OCI-LY1 (cell line): ENCODE data around the gene TRIM61.
"Not testable (repeated sequence)": the region's sequence is repeated elsewhere in the genome, so short reads cannot be mapped to it uniquely, and the experiment has no call there.

Experiments
- H2AFZ ChIP-seq: fragments of 200-600 bp; sonication (generic), shearing (Covaris generic); 2 replicates; pipeline ENCODE4 v1.6.0; 2014; ENCODE audit warnings: antibody characterized with exemption, mild to moderate bottlenecking, low read length
- H3F3A ChIP-seq: fragments of 200-600 bp; sonication (generic), shearing (Covaris generic); 2 replicates; pipeline ENCODE4 v1.6.0; 2014; ENCODE audit warnings: mild to moderate bottlenecking, antibody characterized with exemption, low read length, moderate library complexity; ENCODE audit not compliant: insufficient read depth
- H3K27ac ChIP-seq: fragments of 200-600 bp; sonication (generic); 2 replicates; pipeline ENCODE4 v1.5.1; 2014; ENCODE audit warnings: low read length, mixed run types, mild to moderate bottlenecking, low read depth; ENCODE audit not compliant: poor library complexity, severe bottlenecking
- H3K27me3 ChIP-seq: fragments of 200-600 bp; sonication (generic); 2 replicates; pipeline ENCODE4 v1.6.0; 2014; ENCODE audit warnings: antibody characterized with exemption, mild to moderate bottlenecking, low read length, moderate library complexity; ENCODE audit not compliant: insufficient read depth
- H3K36me3 ChIP-seq: fragments of 200-600 bp; sonication (generic); 2 replicates; pipeline ENCODE4 v1.6.1; 2014; ENCODE audit warnings: mild to moderate bottlenecking, antibody characterized with exemption, low read length, moderate library complexity, mixed read lengths; ENCODE audit not compliant: insufficient read depth
- H3K4me1 ChIP-seq: fragments of 200-600 bp; sonication (generic); 2 replicates; pipeline ENCODE4 v1.5.1; 2014; ENCODE audit warnings: mild to moderate bottlenecking, low read length, moderate library complexity; ENCODE audit not compliant: insufficient read depth, severe bottlenecking
- H3K4me2 ChIP-seq: fragments of 200-600 bp; sonication (generic), shearing (Covaris generic); 2 replicates; pipeline ENCODE4 v1.6.1; 2014; ENCODE audit warnings: low read length
- H3K4me3 ChIP-seq: fragments of 200-600 bp; sonication (generic); 2 replicates; pipeline ENCODE4 v1.5.1; 2014; ENCODE audit warnings: low read length, low read depth, mild to moderate bottlenecking, mixed read lengths; ENCODE audit not compliant: poor library complexity, severe bottlenecking
- H3K79me2 ChIP-seq: fragments of 200-600 bp; shearing (Covaris generic); 2 replicates; pipeline ENCODE4 v1.6.1; 2016; ENCODE audit warnings: mixed run types, low read length, mixed read lengths; ENCODE audit not compliant: insufficient read depth
- H3K9ac ChIP-seq: fragments of 200-600 bp; sonication (generic), shearing (Covaris generic); 2 replicates; pipeline ENCODE4 v1.6.1; 2014; ENCODE audit warnings: mild to moderate bottlenecking, low read length, mixed read lengths
- H3K9me2 ChIP-seq: fragments of 200-600 bp; sonication (generic), shearing (Covaris generic); 2 replicates; pipeline ENCODE4 v1.6.1; 2014; ENCODE audit warnings: low read depth, mild to moderate bottlenecking, low read length, mixed read lengths
- H3K9me3 ChIP-seq: fragments of 200-600 bp; shearing (Covaris generic); 2 replicates; pipeline ENCODE4 v1.6.1; 2014; ENCODE audit warnings: low read length, mixed read lengths
- H4K20me1 ChIP-seq: fragments of 200-600 bp; sonication (generic), shearing (Covaris generic); 2 replicates; pipeline ENCODE4 v1.6.0; 2016; ENCODE audit warnings: mild to moderate bottlenecking, low read length; ENCODE audit not compliant: insufficient read depth
- CTCF ChIP-seq: fragments of 200-600 bp; sonication (generic), shearing (Covaris generic); IDR thresholded peaks from 2 replicates; pipeline ENCODE4 v1.5.1; 2017; ENCODE audit warnings: mild to moderate bottlenecking, antibody characterized with exemption, low read length, moderate library complexity, mixed read lengths
- EZH2 ChIP-seq: fragments of 200-600 bp; sonication (generic), shearing (Covaris generic); IDR thresholded peaks from 2 replicates; pipeline ENCODE4 v1.8.0; 2017; ENCODE audit warnings: borderline replicate concordance, mixed run types, mild to moderate bottlenecking, antibody characterized with exemption, low read length, moderate library complexity, mixed read lengths

The TRIM61 gene

GRCh38 chr4:164989471-164989870 is 12.0 kb upstream of the TRIM61 start:
- H3K9me2 ChIP-seq: no peaks in the 10 kb centered on the region
- H3K9ac ChIP-seq: no peak overlapping the region
- H3K27ac ChIP-seq: no peak overlapping the region
- TF ChIP-seq EZH2 (no peak), CTCF (no peak)
- H3K27me3 ChIP-seq: peaks cover 5% of the 10 kb centered on the region; the same call in 1 of the 2 replicates
- H3K36me3 ChIP-seq: no peaks in the 10 kb centered on the region
- H3K9me3 ChIP-seq: no peaks in the 10 kb centered on the region
- no peaks in the 10 kb centered on the region for H3F3A ChIP-seq
- H3K79me2 ChIP-seq: no peaks in the 10 kb centered on the region
- no peak overlapping the region for H2AFZ ChIP-seq
- no peaks in the 10 kb centered on the region for H4K20me1 ChIP-seq
- no peaks in the 10 kb centered on the region for H3K4me1 ChIP-seq
- H3K4me2 ChIP-seq: no peak overlapping the region
- no peak overlapping the region for H3K4me3 ChIP-seq

GRCh38 chr4:164971929-164972328 is 5.5 kb downstream of the TRIM61 start:
- H3K79me2 ChIP-seq, H2AFZ ChIP-seq, H3K9me3 ChIP-seq: not testable (repeated sequence)

GRCh38 chr4:164959896-164960295 is 17.6 kb downstream of the TRIM61 start:
- no peak overlapping the region for H2AFZ ChIP-seq
- no peaks in the 10 kb centered on the region for H3K27me3 ChIP-seq
- no peak for TF ChIP-seq EZH2
- TF ChIP-seq CTCF: no peak
- H3K4me1 ChIP-seq: peaks cover 24% of the 10 kb centered on the region
- no peak overlapping the region for H3K27ac ChIP-seq
- H3K9me3 ChIP-seq: no peaks in the 10 kb centered on the region
- H3K79me2 ChIP-seq: no peaks in the 10 kb centered on the region
- no peak overlapping the region for H3K4me2 ChIP-seq
- no peaks in the 10 kb centered on the region for H3F3A ChIP-seq
- no peaks in the 10 kb centered on the region for H4K20me1 ChIP-seq
- no peak overlapping the region for H3K9ac ChIP-seq
- no peaks in the 10 kb centered on the region for H3K36me3 ChIP-seq
- no peak overlapping the region for H3K4me3 ChIP-seq
- no peaks in the 10 kb centered on the region for H3K9me2 ChIP-seq

More at GRCh38 chr4:164971929-164972328, 5.5 kb downstream of the TRIM61 start:
- not testable (repeated sequence) for H4K20me1 ChIP-seq, H3K9me2 ChIP-seq, H3K4me3 ChIP-seq, H3K4me2 ChIP-seq, H3K4me1 ChIP-seq, H3F3A ChIP-seq, H3K27ac ChIP-seq, H3K27me3 ChIP-seq, H3K9ac ChIP-seq
- peaks cover 52% of the 10 kb centered on the region for H3K36me3 ChIP-seq

- not testable (repeated sequence) for H3K9ac ChIP-seq, H3K27ac ChIP-seq, H3K4me2 ChIP-seq, H2AFZ ChIP-seq, H3K36me3 ChIP-seq, H3K79me2 ChIP-seq, H3K27me3 ChIP-seq, H3F3A ChIP-seq, H3K9me3 ChIP-seq, H4K20me1 ChIP-seq, H3K4me3 ChIP-seq, H3K9me2 ChIP-seq
- peaks cover 24% of the 10 kb centered on the region for H3K4me1 ChIP-seq
Observed at GRCh38 chr4:164959421-164959820, 18.0 kb downstream of the TRIM61 start.
